Nephron progenitor cell (in vitro differentiated cells): ENCODE results near the gene CAMKV.
A peak's percentile ranks its signal among the peaks of the same experiment; 100 is the strongest.

Experiments
- DNase-seq: peaks from one replicate; pipeline ENCODE4 v3.0.0; 2021
- H3K27ac Mint-ChIP-seq: 2 replicates; pipeline ENCODE4 v1.8.0; 2021; ENCODE audit warnings: mild to moderate bottlenecking, moderate library complexity, mixed read lengths
- H3K27me3 Mint-ChIP-seq: 2 replicates; pipeline ENCODE4 v1.8.0; 2021; ENCODE audit warnings: mild to moderate bottlenecking, low read depth, mixed read lengths; ENCODE audit not compliant: poor library complexity
- H3K36me3 Mint-ChIP-seq: 2 replicates; pipeline ENCODE4 v1.8.0; 2021; ENCODE audit warnings: low read depth, mixed read lengths
- H3K4me1 Mint-ChIP-seq: 2 replicates; pipeline ENCODE4 v1.8.0; 2021; ENCODE audit warnings: mixed read lengths
- H3K4me3 Mint-ChIP-seq: 2 replicates; pipeline ENCODE4 v1.8.0; 2021; ENCODE audit warnings: mild to moderate bottlenecking, moderate library complexity, mixed read lengths
- H3K9me3 Mint-ChIP-seq: 2 replicates; pipeline ENCODE4 v1.8.0; 2021; ENCODE audit warnings: mild to moderate bottlenecking, moderate library complexity, mixed read lengths
- TF ChIP-seq, protein P1 (sequence below): fragments of 200-600 bp; sonication (generic); IDR thresholded peaks from 2 replicates; pipeline ENCODE4 v1.5.0; 2021; ENCODE audit warnings: antibody characterized with exemption

Gene CAMKV

DNA sequence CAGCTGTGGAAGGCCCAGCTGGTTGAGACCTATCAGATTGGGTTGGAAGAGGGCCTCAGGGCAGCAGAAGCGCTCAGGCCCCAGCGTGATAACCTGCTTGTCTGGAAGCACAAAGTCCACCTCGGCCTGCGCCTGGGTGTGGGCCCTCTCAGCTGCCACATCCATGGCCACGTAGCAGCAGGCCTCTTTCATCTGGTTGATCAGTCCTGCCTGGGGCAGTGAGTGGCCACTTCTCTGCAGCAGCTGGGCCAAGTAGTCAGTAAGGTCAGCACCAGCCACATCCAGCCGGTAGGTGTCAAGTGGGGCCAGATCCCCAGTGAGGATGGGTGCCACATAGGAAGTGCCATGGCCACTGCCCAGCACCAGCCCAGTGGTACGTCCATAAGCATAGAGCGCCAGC lies 3.9 kb upstream of the CAMKV start:
- Mint-ChIP-seq H3K9me3 (no peaks in the 10 kb centered on the region), H3K4me1 (peaks cover 22% of the 10 kb centered on the region), H3K27ac (no peak overlapping the region), H3K36me3 (no peaks in the 10 kb centered on the region), H3K27me3 (peaks cover 26% of the 10 kb centered on the region), H3K4me3 (no peak overlapping the region)
- TF ChIP-seq, protein P1, sequence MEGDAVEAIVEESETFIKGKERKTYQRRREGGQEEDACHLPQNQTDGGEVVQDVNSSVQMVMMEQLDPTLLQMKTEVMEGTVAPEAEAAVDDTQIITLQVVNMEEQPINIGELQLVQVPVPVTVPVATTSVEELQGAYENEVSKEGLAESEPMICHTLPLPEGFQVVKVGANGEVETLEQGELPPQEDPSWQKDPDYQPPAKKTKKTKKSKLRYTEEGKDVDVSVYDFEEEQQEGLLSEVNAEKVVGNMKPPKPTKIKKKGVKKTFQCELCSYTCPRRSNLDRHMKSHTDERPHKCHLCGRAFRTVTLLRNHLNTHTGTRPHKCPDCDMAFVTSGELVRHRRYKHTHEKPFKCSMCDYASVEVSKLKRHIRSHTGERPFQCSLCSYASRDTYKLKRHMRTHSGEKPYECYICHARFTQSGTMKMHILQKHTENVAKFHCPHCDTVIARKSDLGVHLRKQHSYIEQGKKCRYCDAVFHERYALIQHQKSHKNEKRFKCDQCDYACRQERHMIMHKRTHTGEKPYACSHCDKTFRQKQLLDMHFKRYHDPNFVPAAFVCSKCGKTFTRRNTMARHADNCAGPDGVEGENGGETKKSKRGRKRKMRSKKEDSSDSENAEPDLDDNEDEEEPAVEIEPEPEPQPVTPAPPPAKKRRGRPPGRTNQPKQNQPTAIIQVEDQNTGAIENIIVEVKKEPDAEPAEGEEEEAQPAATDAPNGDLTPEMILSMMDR, result no peak
- no peak for DNase-seq

DNA sequence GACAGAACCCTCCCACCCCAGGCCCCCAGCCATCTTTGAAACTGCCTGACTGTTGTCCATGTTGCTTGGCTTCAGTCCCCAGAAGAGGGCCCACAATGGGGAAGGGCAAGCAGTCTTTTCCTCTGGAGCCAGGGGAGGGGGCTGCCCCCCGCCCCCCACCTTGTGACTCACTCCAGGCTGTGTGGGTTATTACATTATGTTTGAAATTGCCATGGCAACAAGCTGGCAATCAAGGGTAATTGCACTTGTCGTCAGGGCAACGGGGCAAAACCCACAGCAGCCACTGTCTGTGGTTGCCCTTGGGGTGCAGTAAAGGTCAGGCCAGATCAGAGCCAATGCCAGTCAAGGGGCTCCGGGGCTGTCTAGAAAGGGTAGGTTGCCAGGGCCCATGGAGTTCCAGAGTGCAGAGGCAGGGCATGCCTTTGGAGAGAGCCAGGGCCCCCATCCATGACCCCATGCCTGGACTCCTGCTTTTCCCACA lies 3.1 kb upstream of the CAMKV start:
- no peak for DNase-seq
- Mint-ChIP-seq H3K4me1 (peaks cover 30% of the 10 kb centered on the region), H3K27ac (no peak overlapping the region), H3K9me3 (no peaks in the 10 kb centered on the region), H3K4me3 (no peak overlapping the region), H3K27me3 (peaks cover 34% of the 10 kb centered on the region), H3K36me3 (no peaks in the 10 kb centered on the region)
- TF ChIP-seq, protein P1, result no peak

DNA sequence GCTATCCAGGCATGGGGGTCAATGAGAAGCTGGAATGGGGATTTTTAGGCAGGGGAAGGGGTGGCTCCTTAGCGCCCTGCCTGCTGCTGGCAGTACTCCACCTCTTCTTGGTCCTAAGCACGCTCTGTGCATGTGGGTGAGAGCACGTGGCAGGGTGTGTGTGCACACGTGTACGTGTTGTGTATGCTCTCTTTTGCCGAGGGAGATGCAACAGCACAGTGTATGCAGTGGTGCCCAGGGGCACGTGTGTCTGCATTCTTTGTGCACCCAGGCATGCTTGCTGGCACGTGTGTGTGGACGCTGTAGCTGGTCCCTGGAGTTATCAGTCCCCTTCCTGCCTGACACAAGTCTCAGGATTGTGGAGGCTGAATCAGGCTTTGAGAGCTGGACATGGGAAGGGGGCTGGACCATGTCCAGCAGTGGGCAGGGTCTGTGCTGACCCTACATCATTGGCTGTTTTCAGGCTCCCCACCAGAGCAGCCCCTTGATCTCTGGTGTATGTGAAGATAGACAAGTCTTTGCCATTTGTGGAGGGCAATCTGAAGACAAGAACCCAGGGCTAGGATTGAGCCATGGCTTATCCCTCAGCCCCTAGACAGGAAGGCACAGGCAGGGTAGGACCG lies 1.9 kb upstream of the CAMKV start:
- Mint-ChIP-seq H3K4me3 (no peak overlapping the region), H3K36me3 (no peaks in the 10 kb centered on the region), H3K27ac (peak overlapping the region; percentile 60), H3K27me3 (peaks cover 36% of the 10 kb centered on the region), H3K4me1 (peaks cover 42% of the 10 kb centered on the region), H3K9me3 (no peaks in the 10 kb centered on the region)
- no peak for DNase-seq
- TF ChIP-seq, protein P1, result no peak

DNA sequence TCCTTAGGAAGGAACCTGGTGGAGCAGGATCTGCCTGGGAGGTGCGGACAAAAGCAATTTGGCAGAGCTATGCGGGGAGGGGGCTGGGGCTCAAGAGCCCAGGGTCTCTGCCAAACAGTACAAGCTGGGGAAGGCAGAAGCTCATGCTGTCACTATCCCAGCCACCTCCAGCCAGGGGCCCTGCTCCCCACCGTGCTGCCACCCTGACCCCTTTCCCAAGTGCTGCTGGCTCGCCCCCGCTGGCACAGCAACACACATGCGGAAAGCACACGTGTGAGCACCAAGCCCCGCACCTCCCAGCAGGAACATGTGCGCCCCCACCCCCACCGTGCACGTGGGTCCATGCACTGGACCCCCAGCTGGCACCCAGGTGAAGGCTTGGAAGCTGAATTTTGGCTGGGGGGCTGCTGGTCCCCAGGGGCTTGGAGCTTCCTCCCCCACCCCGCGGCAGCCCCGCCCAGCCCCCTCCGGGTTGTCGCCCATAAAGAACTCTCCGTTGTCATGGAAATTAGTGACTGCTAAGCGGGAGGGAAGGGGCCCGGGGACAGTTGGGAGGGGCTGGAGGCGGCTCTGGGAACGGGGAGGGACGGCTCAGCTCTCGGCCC lies 742 bp downstream of the CAMKV start:
- no peaks in the 10 kb centered on the region for H3K9me3 Mint-ChIP-seq
- H3K4me3 Mint-ChIP-seq, result peak overlapping the region; percentile 70
- H3K27me3 Mint-ChIP-seq, result peaks cover 28% of the 10 kb centered on the region
- TF ChIP-seq, protein P1, result no peak
- no peaks in the 10 kb centered on the region for H3K36me3 Mint-ChIP-seq
- no peak overlapping the region for H3K27ac Mint-ChIP-seq
- H3K4me1 Mint-ChIP-seq, result peaks cover 56% of the 10 kb centered on the region
- DNase-seq, result peak; percentile 53

DNA sequence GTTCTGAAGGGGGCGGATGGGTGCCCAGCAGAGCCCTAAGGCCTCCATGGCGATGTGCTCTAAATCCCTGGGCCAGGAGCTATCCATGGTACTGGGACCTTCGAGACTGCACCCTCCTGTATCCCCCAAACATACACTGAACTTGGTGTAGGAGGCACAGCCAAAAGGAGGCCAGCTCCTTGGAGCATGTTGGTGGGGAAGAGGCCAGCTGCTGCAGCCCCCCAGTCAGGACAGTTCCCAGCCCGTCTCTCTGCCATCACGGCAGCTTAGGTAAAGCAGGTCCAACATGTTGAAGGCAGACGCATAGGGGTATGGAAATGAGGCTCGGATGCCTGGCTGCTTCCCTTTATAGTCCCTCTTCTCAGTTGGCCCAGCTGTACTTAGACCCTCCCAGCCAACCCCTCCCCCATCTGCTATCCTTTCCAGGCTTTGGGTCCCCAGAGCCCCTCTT lies 1.8 kb downstream of the CAMKV start:
- H3K9me3 Mint-ChIP-seq, result no peaks in the 10 kb centered on the region
- H3K27ac Mint-ChIP-seq, result no peak overlapping the region
- peak overlapping the region; percentile 70 for H3K4me3 Mint-ChIP-seq

More for the DNA sequence above, 1.8 kb downstream of the CAMKV start:
- H3K36me3 Mint-ChIP-seq, result no peaks in the 10 kb centered on the region
- TF ChIP-seq, protein P1, result no peak
- peaks cover 28% of the 10 kb centered on the region for H3K27me3 Mint-ChIP-seq
- DNase-seq, result peak; percentile 83
- peaks cover 53% of the 10 kb centered on the region for H3K4me1 Mint-ChIP-seq
